SW480 (cell line): Measurements from ENCODE around the gene PRG3.

Experiments
- DNase-seq: peaks from one replicate; pipeline ENCODE4 v3.0.0-alpha.2; 2016; ENCODE audit warnings: low spot score

The PRG3 gene

GRCh38 chr11:57359396-57359795 is 21.6 kb downstream of the PRG3 start:
- DNase-seq, result no peak

- DNase-seq, result no peak
These were observed 22.0 kb downstream of the PRG3 start for GRCh38 chr11:57358991-57359390.

- DNase-seq, result no peak
These were observed 22.4 kb downstream of the PRG3 start for GRCh38 chr11:57358543-57358961.

GRCh38 chr11:57357856-57358255 is 23.1 kb downstream of the PRG3 start:
- DNase-seq, result no peak

GRCh38 chr11:57357310-57357709 is 23.6 kb downstream of the PRG3 start:
- no peak for DNase-seq

- no peak for DNase-seq
These were observed 24.7 kb downstream of the PRG3 start for GRCh38 chr11:57356268-57356667.

- DNase-seq, result no peak
These were observed 26.3 kb downstream of the PRG3 start for GRCh38 chr11:57354699-57355098.

GRCh38 chr11:57353852-57354251 is 27.1 kb downstream of the PRG3 start:
- no peak for DNase-seq

- DNase-seq, result no peak
These were observed 27.5 kb downstream of the PRG3 start for GRCh38 chr11:57353446-57353845.

GRCh38 chr11:57353036-57353435 is 27.9 kb downstream of the PRG3 start:
- DNase-seq, result no peak

GRCh38 chr11:57349491-57350274 is 31.3 kb downstream of the PRG3 start:
- no peak for DNase-seq

- DNase-seq, result no peak
These were observed 32.2 kb downstream of the PRG3 start for GRCh38 chr11:57348636-57349313.

GRCh38 chr11:57348052-57348451 is 32.9 kb downstream of the PRG3 start:
- no peak for DNase-seq

- no peak for DNase-seq
These were observed 33.6 kb downstream of the PRG3 start for GRCh38 chr11:57347336-57347735.

- DNase-seq, result peak; percentile 73
These were observed 35.3 kb downstream of the PRG3 start for GRCh38 chr11:57345555-57346211.

GRCh38 chr11:57344826-57345225 is 36.1 kb downstream of the PRG3 start:
- no peak for DNase-seq

GRCh38 chr11:57343825-57344224 is 37.1 kb downstream of the PRG3 start:
- DNase-seq, result no peak

- no peak for DNase-seq
These were observed 38.2 kb downstream of the PRG3 start for GRCh38 chr11:57342702-57343101.

GRCh38 chr11:57341250-57341808 is 39.6 kb downstream of the PRG3 start:
- no peak for DNase-seq

GRCh38 chr11:57340039-57340615 is 40.8 kb downstream of the PRG3 start:
- no peak for DNase-seq

GRCh38 chr11:57339328-57339727 is 41.6 kb downstream of the PRG3 start:
- no peak for DNase-seq

GRCh38 chr11:57338142-57338541 is 42.8 kb downstream of the PRG3 start, which contains the start of gene P2RX3:
P2RX3 (plus strand) TSS chr11:57338352; CDS start chr11:57338551, 199 bp downstream.
- DNase-seq, result no peak
